DLD1 (cell line): ENCODE data around the gene ACSF3.

Experiments used
- in situ Hi-C: cut with HindIII; loops from 2 replicates; pipeline ENCODE4 v1.10.0; 2017; ENCODE audit warnings: low sequenced_read_pairs

ACSF3 gene

GRCh38 chr16:89121691-89122321 lies 28.2 kb downstream of the ACSF3 start:
- in situ Hi-C loops: loop anchor here (25.0 kb wide), 1 partner anchor 160 kb away; no protein-coding TSS in a partner anchor

DNA sequence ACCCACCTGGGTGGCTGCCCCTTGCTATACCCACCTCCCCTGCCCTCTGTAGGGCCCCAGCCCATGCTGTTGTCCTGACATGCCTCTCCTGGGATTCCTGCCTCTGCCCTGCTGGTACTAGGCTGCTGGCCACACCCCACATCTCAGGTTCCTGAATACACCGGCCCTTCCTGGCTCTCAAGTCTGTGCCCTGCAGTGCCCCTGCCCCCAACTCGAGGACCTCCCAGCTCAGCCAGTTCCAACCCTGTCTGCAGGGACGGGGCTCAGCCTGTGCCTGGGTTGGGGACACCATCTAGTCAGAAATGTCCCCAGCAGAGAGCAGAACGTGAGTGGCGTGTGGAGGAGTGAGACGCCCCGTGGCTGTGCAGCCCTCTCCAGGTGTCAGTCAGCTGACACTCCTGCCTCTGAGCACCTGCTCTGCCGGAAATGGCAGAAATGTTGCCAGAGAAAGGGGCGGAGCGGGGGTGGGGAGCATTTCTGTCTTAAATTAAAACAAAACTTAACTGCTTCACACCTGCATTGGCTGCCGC lies 28.7 kb downstream of the ACSF3 start:
- in situ Hi-C loops: loop anchor here (25.0 kb wide), 1 partner anchor 160 kb away; no protein-coding TSS in a partner anchor

DNA sequence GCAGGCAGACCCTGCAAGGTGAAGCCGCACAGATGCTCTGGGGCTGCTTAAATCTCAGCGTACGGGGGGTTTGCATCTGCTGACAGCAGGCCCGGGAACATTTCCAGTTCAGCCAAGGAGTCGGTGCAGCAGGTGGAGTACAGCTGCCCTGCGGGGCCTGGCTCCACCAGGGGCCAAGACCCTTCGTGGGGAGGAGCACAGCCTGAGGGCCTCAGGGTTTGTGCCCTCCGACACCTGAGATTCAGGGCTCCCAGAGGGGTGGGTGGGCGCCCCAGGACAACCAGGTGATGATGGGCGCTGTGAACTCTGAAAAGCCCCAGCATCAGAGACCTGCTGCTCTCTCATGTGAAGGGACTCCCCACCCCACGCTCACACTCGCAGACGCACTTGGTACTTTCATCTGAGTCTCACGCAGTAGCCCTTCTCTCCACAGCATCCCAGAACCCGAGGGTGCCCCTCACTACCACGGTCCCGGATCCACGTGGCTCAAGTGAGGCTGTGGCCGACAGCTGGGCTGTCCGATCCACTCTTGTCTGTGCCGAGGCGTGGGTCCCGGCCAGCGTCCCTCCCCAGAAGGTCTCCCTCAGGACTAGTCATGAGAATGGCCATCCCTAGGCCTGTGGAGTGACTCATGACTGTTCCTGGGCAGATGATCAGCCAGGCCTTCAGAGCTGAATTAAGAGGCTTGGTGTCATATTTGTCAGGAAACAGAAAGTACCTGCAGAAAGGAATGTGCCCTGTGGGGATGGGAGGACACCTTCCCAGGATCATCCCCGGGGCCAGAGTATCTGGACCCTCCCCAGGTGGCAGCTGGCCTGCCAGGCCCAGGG lies 29.6 kb downstream of the ACSF3 start:
- in situ Hi-C loops: loop anchor here (25.0 kb wide), 1 partner anchor 161 kb away; no protein-coding TSS in a partner anchor

- in situ Hi-C loops: loop anchor here (25.0 kb wide), 1 partner anchor 161 kb away; no protein-coding TSS in a partner anchor
Measured at GRCh38 chr16:89123831-89124100, 30.1 kb downstream of the ACSF3 start.

DNA sequence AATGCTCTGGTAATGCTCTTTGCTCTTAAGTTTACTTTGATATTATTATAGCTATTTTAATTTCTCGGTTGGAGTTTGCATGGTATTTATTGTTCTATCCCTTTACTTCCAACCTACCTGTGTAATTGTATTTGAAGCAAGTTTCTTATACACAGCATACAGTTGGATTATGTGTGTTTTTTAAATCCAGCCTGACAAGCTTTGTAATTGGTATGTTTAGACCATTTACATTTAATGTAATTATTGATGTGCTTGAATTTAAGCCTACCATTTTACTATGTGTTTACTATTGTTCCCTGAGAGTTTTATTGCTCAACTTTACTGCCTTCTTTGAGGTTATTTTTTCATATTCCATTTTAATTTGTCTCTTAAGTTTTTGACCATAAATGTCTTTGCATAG lies 35.7 kb downstream of the ACSF3 start:
- in situ Hi-C loops: no loop called here

GRCh38 chr16:89130448-89130847 lies 36.8 kb downstream of the ACSF3 start:
- in situ Hi-C loops: no loop called here

GRCh38 chr16:89131783-89132182 lies 38.1 kb downstream of the ACSF3 start:
- in situ Hi-C loops: no loop called here

- in situ Hi-C loops: no loop called here
Measured at GRCh38 chr16:89132194-89133005, 38.7 kb downstream of the ACSF3 start.

- in situ Hi-C loops: no loop called here
Measured at GRCh38 chr16:89133457-89134127, 39.9 kb downstream of the ACSF3 start.

DNA sequence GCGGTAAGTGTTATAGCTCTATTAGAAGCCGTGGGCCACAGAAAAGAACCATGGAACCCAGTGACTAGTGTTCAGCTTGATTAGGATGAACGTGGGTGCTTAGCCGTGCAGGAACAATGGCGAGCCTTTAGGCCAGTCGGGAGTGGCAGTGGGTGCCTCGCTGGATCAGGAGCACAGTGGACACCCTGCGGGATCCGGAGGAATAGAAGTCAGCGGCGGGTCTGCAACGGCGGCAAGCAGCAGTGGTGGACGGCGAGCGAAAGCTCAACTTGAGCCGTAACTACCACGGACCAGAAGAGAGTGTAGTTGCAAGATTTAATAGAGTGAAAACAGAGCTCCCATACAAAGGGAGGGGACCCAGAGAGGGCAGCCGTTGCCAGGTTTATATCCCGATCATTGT lies 40.6 kb downstream of the ACSF3 start:
- in situ Hi-C loops: no loop called here

DNA sequence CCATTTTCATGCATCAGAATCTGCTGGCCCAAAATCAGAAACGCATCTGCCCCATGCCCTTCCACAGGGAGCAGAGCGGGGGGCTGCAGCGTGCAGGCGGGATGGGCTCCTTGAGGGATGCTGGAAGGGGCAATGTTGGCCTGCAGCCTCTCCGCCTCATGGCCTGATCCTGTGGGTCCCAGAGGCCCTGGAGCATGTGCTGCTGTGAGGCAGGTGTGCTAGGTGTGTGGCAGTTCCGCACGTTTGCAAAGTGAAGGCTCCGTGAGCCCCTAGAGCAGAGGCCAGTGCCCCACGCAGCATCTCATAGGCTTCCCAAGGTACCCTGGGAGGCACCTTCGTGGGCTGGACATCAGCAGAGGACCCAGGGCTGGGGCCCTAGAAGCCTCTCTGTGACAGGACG lies 41.5 kb downstream of the ACSF3 start:
- in situ Hi-C loops: no loop called here

DNA sequence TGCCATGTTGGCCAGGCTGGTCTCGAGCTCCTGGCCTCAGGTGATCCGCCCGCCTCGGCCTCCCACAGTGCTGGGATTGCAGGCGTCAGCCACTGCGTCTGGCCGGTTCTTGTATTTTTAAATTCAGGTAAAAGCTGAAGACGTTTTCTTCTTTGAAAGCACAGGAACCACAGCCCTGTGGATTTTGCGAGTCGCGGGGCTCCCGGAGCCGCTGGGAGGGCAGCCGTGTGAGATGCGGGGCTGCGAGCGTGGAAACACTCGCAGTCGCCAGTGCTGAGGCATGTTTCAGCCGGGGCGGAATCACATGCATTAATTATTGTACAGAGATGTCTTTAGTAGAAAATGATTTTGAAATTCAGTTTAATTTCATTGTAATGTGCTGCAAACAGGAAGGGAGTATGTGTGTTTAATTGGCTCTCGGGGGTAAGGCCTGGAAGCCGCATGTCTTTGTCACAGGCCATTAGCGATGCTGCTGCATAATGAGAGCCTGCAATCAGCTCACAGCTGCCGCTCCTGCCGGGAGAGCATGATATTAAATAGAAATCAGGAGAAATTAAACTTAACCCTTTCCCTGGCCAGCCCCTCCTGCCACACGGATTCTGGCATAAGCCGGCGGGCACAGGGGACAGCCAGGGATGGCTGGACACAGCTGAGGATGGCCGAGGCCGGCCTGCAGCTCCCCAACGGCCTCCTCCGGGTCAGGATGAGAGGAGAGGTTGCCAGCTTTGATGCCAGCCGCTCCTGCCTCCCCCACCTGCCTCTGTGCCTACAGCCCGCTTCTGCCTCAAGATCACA lies 42.5 kb downstream of the ACSF3 start:
- in situ Hi-C loops: no loop called here

GRCh38 chr16:89136931-89137330 lies 43.3 kb downstream of the ACSF3 start:
- in situ Hi-C loops: no loop called here

- in situ Hi-C loops: no loop called here
Measured at GRCh38 chr16:89137666-89138512, 44.2 kb downstream of the ACSF3 start.

- in situ Hi-C loops: no loop called here
Measured at GRCh38 chr16:89138513-89138795, 44.8 kb downstream of the ACSF3 start.

DNA sequence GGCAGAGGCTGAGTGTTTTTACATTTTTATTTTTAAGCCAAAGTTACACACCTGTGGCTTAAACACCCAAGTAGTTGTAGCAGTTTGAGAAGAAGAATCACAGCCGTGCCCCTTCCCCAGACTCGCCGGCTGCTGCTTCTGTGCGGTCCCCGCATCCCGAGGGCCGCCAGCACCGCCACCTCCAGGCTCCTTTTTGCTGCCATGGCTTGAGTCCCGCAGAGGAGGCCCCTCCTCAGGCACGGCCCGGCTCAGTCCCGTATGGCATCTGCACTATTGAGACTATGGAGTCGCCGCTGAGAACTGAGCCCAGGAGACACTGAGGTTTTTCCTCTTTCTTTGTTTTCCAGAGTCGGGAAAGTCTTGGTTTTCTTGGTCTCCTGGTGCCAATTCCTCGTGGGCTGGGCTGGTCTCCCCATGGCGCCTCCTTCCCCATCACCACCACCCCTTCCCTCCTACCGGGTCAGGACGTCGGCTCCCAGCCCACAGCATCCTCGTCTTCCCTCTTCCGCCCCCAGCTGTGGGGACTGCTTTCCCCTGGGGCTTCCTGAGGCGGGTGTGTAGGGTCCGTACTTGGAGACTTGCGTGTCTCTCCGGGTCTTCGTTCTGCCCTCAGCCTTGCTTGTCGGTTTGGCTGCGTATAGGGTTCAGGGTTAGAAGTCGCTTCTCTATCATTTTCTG lies 45.3 kb downstream of the ACSF3 start:
- in situ Hi-C loops: no loop called here

DNA sequence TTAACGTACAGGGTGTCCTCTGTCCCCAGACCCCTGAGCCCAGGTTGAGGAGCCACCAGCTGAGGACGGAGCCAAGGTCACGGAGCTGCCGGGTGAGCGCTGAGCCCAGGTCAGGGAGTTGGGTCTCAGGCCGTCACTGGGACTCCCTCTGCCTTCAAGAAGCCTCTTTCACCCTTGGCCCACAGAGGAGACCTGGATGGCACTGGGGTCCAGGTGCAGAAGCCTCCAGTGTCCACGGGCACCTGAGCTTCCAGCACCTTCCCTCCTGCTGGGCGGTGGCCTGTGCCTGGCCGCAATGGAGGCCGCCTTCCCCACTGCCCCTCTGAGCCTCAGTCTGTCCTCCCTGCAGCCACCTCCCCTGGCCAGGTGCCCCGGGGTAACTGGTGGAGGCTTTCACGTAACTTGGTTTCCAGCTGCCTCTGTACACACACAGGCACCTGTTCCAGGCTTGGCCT lies 46.3 kb downstream of the ACSF3 start:
- in situ Hi-C loops: no loop called here

DNA sequence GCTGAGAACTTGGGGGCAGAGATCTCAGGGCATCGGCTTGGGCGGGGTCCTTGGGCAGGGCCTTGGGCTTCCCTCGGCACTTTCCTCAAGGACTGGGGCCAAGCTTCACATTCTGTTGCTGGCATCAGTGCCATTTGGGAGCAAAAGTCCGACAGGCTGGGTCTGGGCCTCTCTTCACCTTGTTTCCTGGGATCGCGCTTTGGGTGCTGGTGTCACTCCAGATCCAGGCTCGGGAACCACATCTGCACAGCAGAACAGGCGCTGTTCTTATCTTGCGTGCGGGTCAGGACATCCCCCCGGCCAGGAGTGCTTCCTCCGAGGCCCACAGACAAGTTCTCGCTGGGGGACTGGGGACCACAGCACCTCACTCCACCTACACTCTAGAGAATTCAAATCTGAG lies 46.7 kb downstream of the ACSF3 start:
- in situ Hi-C loops: no loop called here
